Endothelial cell (in vitro differentiated cells): ENCODE data around the gene MCRS1. TPM values are rescaled to one million over a fixed set of nuclear protein-coding genes. Genes with fewer than 3 reads are reported as not detected.

Experiments used
- DNase-seq: peaks from one replicate; pipeline ENCODE4 v3.0.0; 2021; ENCODE audit warnings: low spot score
- H3K27ac Mint-ChIP-seq: one replicate; pipeline ENCODE4 v1.8.0; 2021; ENCODE audit warnings: mixed read lengths, inconsistent platforms; ENCODE audit not compliant: unreplicated experiment
- H3K27me3 Mint-ChIP-seq: one replicate; pipeline ENCODE4 v1.8.0; 2021; ENCODE audit warnings: mild to moderate bottlenecking, moderate library complexity, mixed read lengths, inconsistent platforms; ENCODE audit not compliant: unreplicated experiment
- H3K36me3 Mint-ChIP-seq: one replicate; pipeline ENCODE4 v1.8.0; 2021; ENCODE audit warnings: mild to moderate bottlenecking, low read depth, mixed read lengths, inconsistent platforms; ENCODE audit not compliant: unreplicated experiment
- H3K4me1 Mint-ChIP-seq: one replicate; pipeline ENCODE4 v1.8.0; 2021; ENCODE audit warnings: mild to moderate bottlenecking, mixed read lengths, inconsistent platforms; ENCODE audit not compliant: unreplicated experiment
- H3K4me3 Mint-ChIP-seq: one replicate; pipeline ENCODE4 v1.8.0; 2021; ENCODE audit warnings: mild to moderate bottlenecking, mixed read lengths, inconsistent platforms; ENCODE audit not compliant: unreplicated experiment
- H3K9me3 Mint-ChIP-seq: one replicate; pipeline ENCODE4 v1.8.0; 2021; ENCODE audit warnings: mixed read lengths, inconsistent platforms; ENCODE audit not compliant: unreplicated experiment
- CTCF ChIP-seq: fragments of 200-600 bp; sonication (generic); IDR thresholded peaks from one replicate; pipeline ENCODE4 v1.5.0; 2021; ENCODE audit warnings: antibody characterized with exemption; ENCODE audit not compliant: unreplicated experiment
- total RNA-seq: library from RNA; stranded (reverse); fragmentation: NEBNext Ultra II Directional; extraction: Animal tissue kit (Norgen Biotek cat#: 25700); gene quantifications from one replicate; pipeline ENCODE4 v1.2.1, GENCODE V29; 2021; ENCODE audit not compliant: unreplicated experiment

Gene MCRS1
- total RNA-seq, 1 donor from 2014 or later, result 60.8 TPM

- DNase-seq, result no peak
- TF ChIP-seq CTCF, result no peak
- H3K27me3 Mint-ChIP-seq, result peaks cover 57% of the 10 kb centered on the region
- H3K4me1 Mint-ChIP-seq, result peaks cover 16% of the 10 kb centered on the region
- H3K9me3 Mint-ChIP-seq, result no peaks in the 10 kb centered on the region
- peaks cover 6% of the 10 kb centered on the region for H3K36me3 Mint-ChIP-seq
- H3K4me3 Mint-ChIP-seq, result peak overlapping the region; percentile 31
- H3K27ac Mint-ChIP-seq, result no peak overlapping the region
Observed at GRCh38 chr12:49543221-49543913, 24.6 kb downstream of the MCRS1 start.

- no peaks in the 10 kb centered on the region for H3K9me3 Mint-ChIP-seq
- peaks cover 60% of the 10 kb centered on the region for H3K27me3 Mint-ChIP-seq
Observed at GRCh38 chr12:49542592-49543160, 25.3 kb downstream of the MCRS1 start.

GRCh38 chr12:49541911-49542505, 25.9 kb downstream of the MCRS1 start:
- Mint-ChIP-seq H3K4me3 (no peak overlapping the region), H3K36me3 (peaks cover 6% of the 10 kb centered on the region), H3K4me1 (peaks cover 16% of the 10 kb centered on the region), H3K9me3 (no peaks in the 10 kb centered on the region), H3K27ac (no peak overlapping the region), H3K27me3 (peaks cover 57% of the 10 kb centered on the region)
- no peak for DNase-seq
- no peak for TF ChIP-seq CTCF

More at GRCh38 chr12:49542592-49543160, 25.3 kb downstream of the MCRS1 start:
- H3K4me3 Mint-ChIP-seq, result no peak overlapping the region
- H3K27ac Mint-ChIP-seq, result no peak overlapping the region
- peaks cover 16% of the 10 kb centered on the region for H3K4me1 Mint-ChIP-seq
- H3K36me3 Mint-ChIP-seq, result peaks cover 6% of the 10 kb centered on the region
- no peak for TF ChIP-seq CTCF
- no peak for DNase-seq

- Mint-ChIP-seq H3K36me3 (peaks cover 6% of the 10 kb centered on the region), H3K27ac (no peak overlapping the region), H3K27me3 (peaks cover 56% of the 10 kb centered on the region), H3K9me3 (no peaks in the 10 kb centered on the region), H3K4me3 (no peak overlapping the region), H3K4me1 (peaks cover 20% of the 10 kb centered on the region)
- no peak for DNase-seq
- no peak for TF ChIP-seq CTCF
Observed at GRCh38 chr12:49541140-49541861, 26.6 kb downstream of the MCRS1 start.
